GM18858 (cell line): ENCODE results near the gene CAD.
"Not testable (repeated sequence)": the region's sequence is repeated elsewhere in the genome, so short reads cannot be mapped to it uniquely, and the experiment has no call there.

ENCODE experiments used
- ATAC-seq: cut with Tn5 transposase; IDR thresholded peaks from one replicate; pipeline ENCODE4 v1.9.1; 2021; ENCODE audit not compliant: unreplicated experiment

CAD gene

GRCh38 chr2:27251766-27252165 lies 34.6 kb downstream of the CAD start:
- ATAC-seq = no peak

- ATAC-seq = no peak
These were observed 38.0 kb downstream of the CAD start for GRCh38 chr2:27255187-27255586.

- ATAC-seq = no peak
These were observed 38.5 kb downstream of the CAD start for GRCh38 chr2:27255660-27256059.

- ATAC-seq = no peak
These were observed 39.8 kb downstream of the CAD start for GRCh38 chr2:27256855-27257454.

GRCh38 chr2:27258051-27258450 lies 40.9 kb downstream of the CAD start:
- no peak for ATAC-seq

GRCh38 chr2:27261241-27261925 lies 44.2 kb downstream of the CAD start:
- no peak for ATAC-seq

GRCh38 chr2:27261926-27262298 lies 44.7 kb downstream of the CAD start:
- no peak for ATAC-seq

GRCh38 chr2:27262379-27263286 lies 45.5 kb downstream of the CAD start, which contains the start of gene SLC30A3:
TSS of gene SLC30A3 (minus strand) at chr2:27263047. CDS start at chr2:27262906, 141 bp downstream.
- no peak for ATAC-seq

- no peak for ATAC-seq
These were observed 46.4 kb downstream of the CAD start for GRCh38 chr2:27263287-27264252.

GRCh38 chr2:27264253-27264752 lies 47.1 kb downstream of the CAD start:
- no peak for ATAC-seq

- ATAC-seq = peak; percentile 44
These were observed 47.8 kb downstream of the CAD start for GRCh38 chr2:27264753-27265535.

GRCh38 chr2:27265536-27265870 lies 48.3 kb downstream of the CAD start:
- ATAC-seq = no peak

GRCh38 chr2:27268296-27268695 lies 51.1 kb downstream of the CAD start:
- ATAC-seq = not testable (repeated sequence)

- no peak for ATAC-seq
These were observed 53.0 kb downstream of the CAD start for GRCh38 chr2:27270131-27270530.

GRCh38 chr2:27270670-27271069 lies 53.5 kb downstream of the CAD start:
- no peak for ATAC-seq

GRCh38 chr2:27271631-27272340 lies 54.6 kb downstream of the CAD start:
- ATAC-seq = no peak

- ATAC-seq = not testable (repeated sequence)
These were observed 55.7 kb downstream of the CAD start for GRCh38 chr2:27272537-27273522.
